ENCODE measurements around the gene SLC26A2. TPM values are rescaled to one million over a fixed set of nuclear protein-coding genes. Genes with fewer than 3 reads are reported as not detected.

SLC26A2 gene
- total and polyA plus RNA-seq, 12 donors: 1.3 to 9.6 (median 5.4) TPM

- peak; percentile 96 to 98 (median 96) for ATAC-seq
- H3K27me3 ChIP-seq: no peaks in the 10 kb centered on the region
- intact Hi-C loops (cut with DNase I): no loop called here
Observed at GRCh38 chr5:150000256-150000989, 39.9 kb downstream of the SLC26A2 start, which contains the start of the genes HMGXB3 and TIGD6. TSS of gene HMGXB3 (plus strand) at chr5:150000739. CDS start at chr5:150004853, 4,114 bp downstream. TSS of gene TIGD6 (minus strand) at chr5:150000654. CDS start at chr5:149996348, 4,306 bp downstream.

DNA sequence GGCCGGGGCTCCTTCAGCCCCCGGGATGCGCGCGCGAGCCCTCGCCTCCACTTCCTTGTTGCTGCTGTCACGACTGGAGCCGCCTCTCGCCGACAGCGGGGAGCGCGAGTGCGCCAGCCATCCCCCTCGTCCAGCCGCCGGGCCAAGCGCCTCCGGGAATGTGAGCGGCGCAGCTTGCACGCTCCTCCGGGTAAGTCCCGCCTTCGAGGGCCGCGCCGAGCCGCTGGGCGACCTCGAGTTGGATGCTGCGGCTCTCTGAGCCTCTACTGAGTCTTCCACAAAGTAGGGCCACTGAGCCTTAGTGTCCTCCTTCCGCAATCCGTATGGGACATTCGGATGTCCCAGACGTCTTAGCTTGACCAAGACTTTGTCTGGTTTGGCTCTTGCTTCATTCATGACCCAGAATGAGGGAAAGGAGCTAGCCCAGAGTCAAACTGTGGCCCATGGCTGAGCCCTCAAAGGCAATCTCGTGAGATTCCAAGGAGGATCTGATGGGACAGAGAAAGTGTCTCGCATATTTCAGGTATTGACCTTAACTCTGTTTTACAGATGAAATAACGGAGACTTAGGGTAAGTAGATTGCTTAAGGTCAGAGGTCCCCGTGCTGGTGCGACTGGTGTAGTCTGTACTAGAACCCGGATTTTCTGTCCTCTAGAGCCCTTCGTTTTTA is 40.6 kb downstream of the SLC26A2 start:
- Histone ChIP-seq H3K4me1 (peaks cover 7 to 45% (median 35%) of the 10 kb centered on the region in 9 donors), H3K27ac (peak overlapping the region; percentile 83 to 97 (median 95)), H3K9me3 (no peaks in the 10 kb centered on the region), H3K27me3 (no peaks in the 10 kb centered on the region), H3K4me3 (peak overlapping the region; percentile 72 to 100 (median 98)), H3K36me3 (peaks cover 0 to 39% (median 3%) of the 10 kb centered on the region in 9 donors)
- ATAC-seq (peak; percentile 22 to 67 (median 42)), DNase-seq (peak; percentile 16 to 48)
- TF ChIP-seq CTCF (IDR thresholded peaks at IDR 0.05): no peak
- 0 to 1% methylated on average over 44 of the region's 44 CpGs for WGBS, 2 donors
- intact Hi-C loops (cut with DNase I): no loop called here

More at GRCh38 chr5:150000256-150000989, 39.9 kb downstream of the SLC26A2 start, which contains the start of the genes HMGXB3 and TIGD6:
- WGBS, 2 donors: 0% methylated on average over 72 of the region's 72 CpGs
- peak; percentile 93 for DNase-seq
- H3K36me3 ChIP-seq: peaks cover 0 to 39% (median 6%) of the 10 kb centered on the region in 9 donors
- peak within 1 kb of the TSS; percentile 83 to 97 (median 95) for H3K27ac ChIP-seq
- TF ChIP-seq CTCF (IDR thresholded peaks at IDR 0.05): peak in 7 of 9 donors; percentile 9 to 40 (median 14)
- H3K9me3 ChIP-seq: no peaks in the 10 kb centered on the region
- H3K4me3 ChIP-seq: peak within 1 kb of the TSS; percentile 72 to 100 (median 98)
- H3K4me1 ChIP-seq: peaks cover 7 to 45% (median 35%) of the 10 kb centered on the region in 9 donors

DNA sequence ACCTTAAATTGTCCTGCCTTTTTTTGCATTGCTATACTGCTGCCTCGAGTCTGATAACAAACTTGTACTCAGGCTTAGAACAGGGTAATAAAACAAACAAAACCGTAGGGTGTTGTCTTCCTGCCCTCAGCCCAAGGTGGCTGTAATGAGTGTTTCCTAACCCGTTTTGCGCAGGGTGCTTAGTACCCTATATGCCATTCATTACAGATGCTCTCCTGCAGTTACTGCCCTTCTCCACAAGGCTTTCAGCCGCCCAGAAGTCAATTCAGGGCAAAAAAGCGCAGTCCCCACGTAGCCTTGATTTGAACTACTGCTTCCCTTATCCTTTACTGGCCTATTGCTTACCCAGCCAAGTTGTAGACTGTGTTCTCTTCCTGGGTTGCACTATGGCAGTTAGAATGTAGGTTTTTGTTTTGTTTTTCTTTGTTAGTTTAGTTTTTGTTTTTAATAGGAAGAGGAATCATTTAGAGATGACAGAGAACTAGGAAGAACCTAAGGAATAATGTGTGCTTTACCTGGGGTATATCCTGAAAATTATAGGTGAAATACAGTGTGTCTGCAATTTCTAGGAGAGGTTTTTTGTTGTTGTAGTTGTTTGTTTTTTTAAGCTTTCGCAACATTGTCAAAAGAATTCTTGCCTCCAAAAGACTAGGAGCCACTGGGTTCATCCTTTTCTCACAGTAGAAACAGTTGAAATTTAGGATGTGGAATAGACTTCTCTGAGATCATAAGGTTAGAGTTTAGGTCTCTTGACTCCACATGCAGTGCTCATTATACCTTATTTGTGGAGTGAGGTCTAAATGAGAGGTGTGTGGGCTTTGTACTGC is 41.3 kb downstream of the SLC26A2 start:
- peak; percentile 29 to 72 (median 54) for ATAC-seq
- 13 to 14% methylated on average over 8 of the region's 8 CpGs for WGBS, 2 donors
- DNase-seq: peak in 1 of 2 donors; percentile 39
- no peaks in the 10 kb centered on the region for H3K9me3 ChIP-seq
- H3K27me3 ChIP-seq: no peaks in the 10 kb centered on the region
- intact Hi-C loops (cut with DNase I): no loop called here
- H3K27ac ChIP-seq: peak overlapping the region in 8 of 10 donors; percentile 90 to 97 (median 95)
- H3K36me3 ChIP-seq: peaks cover 0 to 39% (median 9%) of the 10 kb centered on the region in 9 donors
- TF ChIP-seq CTCF (IDR thresholded peaks at IDR 0.05): peak; percentile 17 to 70 (median 61)
- peaks cover 7 to 45% (median 35%) of the 10 kb centered on the region in 9 donors for H3K4me1 ChIP-seq
- peak overlapping the region; percentile 72 to 100 (median 98) for H3K4me3 ChIP-seq
